ENCODE data around the gene C19orf73.
A peak's percentile ranks its signal among the peaks of the same experiment; 100 is the strongest.

C19orf73 gene

DNA sequence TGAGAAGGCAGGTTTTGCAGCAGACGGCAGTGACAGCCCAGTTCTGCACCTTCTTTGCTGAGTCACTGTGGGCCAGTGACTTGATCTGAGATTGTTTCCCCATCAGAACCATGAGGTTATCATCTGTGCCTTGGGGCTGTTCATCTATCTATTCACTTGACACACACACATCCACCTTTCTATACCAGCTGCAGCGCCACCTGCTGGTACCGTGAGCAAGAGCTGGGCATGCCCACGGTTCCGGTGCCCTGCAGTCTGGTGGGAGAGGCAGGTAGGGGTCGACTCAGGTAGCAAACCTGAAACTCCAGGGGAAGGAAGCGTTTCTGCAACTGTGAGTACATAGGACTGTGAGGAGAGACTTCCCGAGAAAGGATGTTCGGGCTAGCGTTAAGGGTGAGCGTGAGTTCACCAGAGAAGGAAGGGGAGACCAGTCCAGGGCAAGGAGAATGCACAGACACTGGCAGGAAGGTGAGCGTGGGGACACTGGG, 12.3 kb downstream of the C19orf73 start:
- TF ChIP-seq, protein P1, sequence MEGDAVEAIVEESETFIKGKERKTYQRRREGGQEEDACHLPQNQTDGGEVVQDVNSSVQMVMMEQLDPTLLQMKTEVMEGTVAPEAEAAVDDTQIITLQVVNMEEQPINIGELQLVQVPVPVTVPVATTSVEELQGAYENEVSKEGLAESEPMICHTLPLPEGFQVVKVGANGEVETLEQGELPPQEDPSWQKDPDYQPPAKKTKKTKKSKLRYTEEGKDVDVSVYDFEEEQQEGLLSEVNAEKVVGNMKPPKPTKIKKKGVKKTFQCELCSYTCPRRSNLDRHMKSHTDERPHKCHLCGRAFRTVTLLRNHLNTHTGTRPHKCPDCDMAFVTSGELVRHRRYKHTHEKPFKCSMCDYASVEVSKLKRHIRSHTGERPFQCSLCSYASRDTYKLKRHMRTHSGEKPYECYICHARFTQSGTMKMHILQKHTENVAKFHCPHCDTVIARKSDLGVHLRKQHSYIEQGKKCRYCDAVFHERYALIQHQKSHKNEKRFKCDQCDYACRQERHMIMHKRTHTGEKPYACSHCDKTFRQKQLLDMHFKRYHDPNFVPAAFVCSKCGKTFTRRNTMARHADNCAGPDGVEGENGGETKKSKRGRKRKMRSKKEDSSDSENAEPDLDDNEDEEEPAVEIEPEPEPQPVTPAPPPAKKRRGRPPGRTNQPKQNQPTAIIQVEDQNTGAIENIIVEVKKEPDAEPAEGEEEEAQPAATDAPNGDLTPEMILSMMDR (IDR thresholded peaks at IDR 0.05): peak; percentile 84

DNA sequence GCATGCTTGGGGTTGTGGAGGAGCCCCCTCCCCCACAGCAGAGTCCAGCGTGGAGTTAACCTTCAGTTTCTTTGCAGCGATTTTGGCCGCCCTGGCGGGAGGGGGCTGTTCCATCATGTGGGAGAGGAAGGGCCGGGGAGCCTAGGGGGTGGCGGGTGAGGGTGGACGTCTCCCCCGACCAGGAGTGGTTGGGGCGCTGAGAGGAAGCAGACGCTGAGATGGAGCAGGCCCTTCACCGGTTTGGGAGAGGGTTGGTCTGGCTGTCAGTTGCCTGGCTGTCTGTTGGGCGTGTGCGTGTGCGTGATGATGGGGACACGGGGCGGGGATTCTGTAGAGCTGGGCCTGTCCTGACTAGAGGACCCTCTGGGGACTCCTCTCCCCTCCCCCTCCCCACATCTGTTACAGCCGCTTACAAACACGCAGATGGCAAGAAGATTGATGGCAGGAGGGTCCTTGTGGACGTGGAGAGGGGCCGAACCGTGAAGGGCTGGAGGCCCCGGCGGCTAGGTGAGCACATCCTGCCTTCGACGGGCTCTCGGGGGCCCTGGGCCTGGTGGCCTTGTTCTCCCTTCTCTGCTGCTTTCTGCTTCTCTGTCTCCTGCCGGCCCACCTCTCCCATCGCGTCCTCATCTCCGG, 14.6 kb downstream of the C19orf73 start:
- TF ChIP-seq, protein P1 (IDR thresholded peaks at IDR 0.05): no peak

DNA sequence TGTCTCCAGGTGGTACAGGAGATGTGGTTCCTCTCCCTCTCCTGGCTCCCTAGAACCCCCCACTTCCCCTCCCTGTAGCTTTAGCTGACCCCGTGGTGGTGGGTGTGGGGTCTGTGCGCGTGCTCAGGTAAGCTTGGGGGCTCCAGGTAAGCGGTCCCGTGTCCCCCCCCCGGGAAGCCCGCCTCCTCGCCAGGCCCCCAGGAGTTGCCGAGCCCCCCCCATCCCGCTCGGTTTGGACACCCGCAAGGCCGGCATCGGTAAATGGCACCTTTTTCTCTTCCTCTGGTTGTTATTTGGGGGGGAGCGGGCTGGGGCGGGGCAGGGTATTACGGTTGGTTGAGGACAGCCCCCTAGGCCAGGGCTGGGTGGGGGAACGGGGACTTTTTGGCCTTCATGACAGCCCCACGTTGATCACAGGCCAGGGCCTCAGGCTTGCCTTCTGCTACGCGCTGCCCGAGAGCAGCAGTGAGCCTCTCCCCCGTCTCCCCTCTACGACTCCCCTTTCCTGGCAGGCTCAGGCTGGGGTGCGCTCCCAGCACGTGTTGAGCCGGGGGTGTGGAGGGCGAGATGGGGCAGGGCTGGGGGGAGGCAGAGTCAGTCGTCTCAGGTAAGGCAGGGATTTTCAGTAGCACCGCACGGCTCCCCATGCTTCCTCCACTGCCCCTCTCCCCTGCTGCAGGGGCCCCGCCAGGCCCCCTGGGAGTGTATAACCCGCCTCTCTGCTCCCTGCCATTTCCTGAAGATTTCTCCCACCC, 15.4 kb downstream of the C19orf73 start:
- TF ChIP-seq, protein P1 (IDR thresholded peaks at IDR 0.05): no peak

DNA sequence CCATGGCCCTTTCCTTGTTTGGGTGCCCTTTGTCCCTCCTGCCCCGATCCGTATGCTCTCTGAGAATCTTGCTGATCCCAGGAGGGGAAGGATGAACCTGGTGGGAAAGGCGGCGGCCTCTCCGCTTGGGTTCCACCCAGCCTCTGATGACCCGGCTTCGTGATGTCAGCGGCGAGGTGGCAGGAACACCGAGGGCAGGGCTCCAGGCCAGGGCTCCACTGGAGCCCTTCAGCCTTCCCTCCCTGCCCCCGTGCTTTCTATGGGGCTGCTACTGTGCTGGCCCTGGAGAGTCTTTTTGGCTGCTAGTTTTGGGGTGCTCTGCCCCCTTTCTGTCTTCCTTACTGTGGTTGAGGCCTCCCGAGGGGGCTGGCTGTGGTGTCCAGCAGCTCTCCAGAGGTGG, 16.6 kb downstream of the C19orf73 start:
- TF ChIP-seq, protein P1 (IDR thresholded peaks at IDR 0.05): no peak

DNA sequence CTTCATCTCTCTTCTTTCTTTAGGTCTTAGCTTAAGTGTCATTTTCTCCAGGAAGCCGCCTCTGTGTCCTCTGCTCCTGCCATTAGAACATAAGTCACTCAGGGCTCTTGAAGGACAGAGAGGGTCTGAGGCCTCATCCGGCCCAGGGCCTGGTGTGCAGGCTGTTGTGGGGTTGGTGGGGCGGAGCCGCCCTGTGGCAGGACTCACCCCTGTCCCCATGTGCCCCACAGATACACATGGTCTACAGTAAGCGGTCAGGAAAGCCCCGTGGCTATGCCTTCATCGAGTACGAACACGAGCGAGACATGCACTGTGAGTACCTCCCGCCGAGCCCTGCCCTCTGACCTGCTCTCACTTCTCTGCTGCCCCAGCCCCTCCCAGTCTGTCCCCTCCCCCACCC, 17.8 kb downstream of the C19orf73 start:
- TF ChIP-seq, protein P1 (IDR thresholded peaks at IDR 0.05): no peak

DNA sequence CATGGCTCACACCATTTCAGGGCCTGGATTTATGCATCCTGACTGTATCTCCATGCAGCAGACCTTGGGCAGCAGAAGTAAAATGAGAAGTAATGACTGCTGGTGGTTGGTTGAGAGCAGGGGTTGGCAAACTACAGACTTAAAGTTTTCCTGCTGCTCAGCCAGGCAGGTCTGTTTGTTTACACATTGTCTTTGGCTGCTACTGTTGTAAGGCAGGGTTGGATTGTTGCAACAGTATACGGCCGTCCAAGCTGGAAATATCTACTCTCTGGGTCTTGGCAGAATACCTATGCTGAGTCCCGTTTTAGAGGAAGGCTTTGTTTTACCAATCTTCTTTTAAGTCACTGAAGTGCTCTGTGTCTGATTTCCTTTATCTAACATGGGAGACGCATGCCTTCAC, 20.1 kb downstream of the C19orf73 start:
- TF ChIP-seq, protein P1 (IDR thresholded peaks at IDR 0.05): no peak

DNA sequence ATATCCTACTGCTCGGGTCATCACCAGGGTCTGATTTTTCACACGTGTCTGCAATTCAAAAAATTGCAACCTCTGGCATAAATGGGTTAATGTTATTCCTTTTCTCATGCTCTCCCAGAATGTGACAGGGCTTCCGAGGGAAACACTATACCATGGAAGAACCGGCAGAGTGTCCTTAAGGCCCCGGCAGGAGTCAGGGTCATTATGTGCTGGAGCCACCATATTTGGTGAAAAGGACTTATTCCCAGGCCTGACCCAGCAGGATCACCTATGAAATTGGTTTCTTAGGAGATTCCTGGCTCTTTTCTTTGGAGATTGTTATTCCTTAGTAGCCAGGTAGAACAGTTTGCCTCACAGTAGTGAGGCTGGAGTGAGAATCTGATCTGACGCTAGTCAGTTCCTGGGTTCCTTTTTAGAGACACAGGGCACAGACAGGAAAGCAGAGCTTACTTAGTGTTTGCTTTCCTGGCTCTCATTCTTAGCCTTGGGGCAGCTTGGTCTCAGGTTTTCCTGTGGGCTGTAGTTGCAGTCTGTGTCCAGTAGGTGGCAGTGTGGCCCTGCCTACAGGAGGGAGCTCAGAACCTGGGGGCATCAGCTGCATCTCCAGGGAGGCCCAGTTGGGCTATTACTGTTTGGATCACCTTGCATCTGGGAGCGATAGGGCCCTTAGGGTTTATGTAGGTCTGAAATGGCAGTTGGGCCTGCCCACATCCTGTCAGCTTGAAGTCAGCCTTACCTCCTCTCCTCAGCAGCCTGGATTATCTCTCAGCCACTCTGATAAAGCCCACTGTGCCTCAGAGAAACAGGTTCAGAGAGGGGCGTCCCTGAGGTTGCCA, 21.3 kb downstream of the C19orf73 start:
- TF ChIP-seq, protein P1 (IDR thresholded peaks at IDR 0.05): peak; percentile 86

Measured in LNCAP (cell line).